Measurements from ENCODE around the gene RUFY3. TPM values are rescaled to one million over a fixed set of nuclear protein-coding genes. Genes with fewer than 3 reads are reported as not detected.

Gene RUFY3
- total RNA-seq, 1 experiment from 2014 or later = 32.9 TPM

GRCh38 chr4:70715097-70715496, 6.7 kb upstream of the RUFY3 start:
- TF ChIP-seq CEBPB (IDR thresholded peaks at IDR 0.05; ENCODE audit: low read depth) (0 out of 2 replicates have a peak, but pooled peaks have one; percentile 30), MAX (IDR thresholded peaks at IDR 0.05) (no peak), ELF1 (IDR thresholded peaks at IDR 0.05; ENCODE audit: borderline replicate concordance, low read depth) (no peak), TCF7L2 (IDR thresholded peaks at IDR 0.05; ENCODE audit: borderline replicate concordance, extremely low read depth, insufficient read depth, insufficient read length) (no peak)
- no peaks in the 10 kb centered on the region for H3K27me3 ChIP-seq (ENCODE audit: insufficient read depth, low read length)
- ChIA-PET CTCF (no interaction called here), RAD21 (ENCODE audit: low non-redundant PET in 1 of 2, low total read pairs in 2 of 2, uncharacterized antibody in 2 of 2, unreplicated experiment in 2 of 2) (no interaction called here), POLR2A (no interaction called here)
- no peaks in the 10 kb centered on the region for H3K36me3 ChIP-seq (ENCODE audit: control insufficient read depth in 1 of 2, insufficient read depth in 2 of 2, low read length in 2 of 2)
- ATAC-seq (no peak), DNase-seq (ENCODE audit: low read depth, low spot score) (no peak)
- H3K79me2 ChIP-seq (ENCODE audit: insufficient read depth, low read length) = peaks cover 38% of the 10 kb centered on the region
- intact Hi-C loops (cut with micrococcal nuclease) = no loop called here
- no peak overlapping the region for H2AFZ ChIP-seq (ENCODE audit: low read depth, low read length, poor library complexity, severe bottlenecking)
- no peaks in the 10 kb centered on the region for H3K4me1 ChIP-seq (ENCODE audit: control insufficient read depth in 1 of 2, insufficient read depth in 2 of 2, low read length in 2 of 2)
- H3K4me2 ChIP-seq (ENCODE audit: low read length) = no peak overlapping the region
- H3K9ac ChIP-seq (ENCODE audit: low read length) = no peak overlapping the region
- H3K4me3 ChIP-seq (replicated peaks in 1 of 2; ENCODE audit: low read depth in 1 of 2, low read length in 2 of 2) = no peak overlapping the region
- BruUV-seq (replicated peaks) = no TSS peak
- H3K9me3 ChIP-seq (ENCODE audit: control insufficient read depth in 1 of 2, insufficient read depth in 1 of 2, low read depth in 1 of 2, low read length in 2 of 2) = no peaks in the 10 kb centered on the region
- H4K20me1 ChIP-seq (ENCODE audit: insufficient read depth) = no peaks in the 10 kb centered on the region
- H3K9me2 ChIP-seq (ENCODE audit: insufficient read depth) = no peaks in the 10 kb centered on the region
- no peak overlapping the region for H3K27ac ChIP-seq (ENCODE audit: low read depth, low read length)

GRCh38 chr4:70718811-70719604, 2.8 kb upstream of the RUFY3 start:
- no peak overlapping the region for H3K4me2 ChIP-seq (ENCODE audit: low read length)
- no TSS peak for BruUV-seq (replicated peaks)
- no peak overlapping the region for H2AFZ ChIP-seq (ENCODE audit: low read depth, low read length, poor library complexity, severe bottlenecking)
- DNase-seq (ENCODE audit: low read depth, low spot score) = no peak
- no peak for ATAC-seq
- RAD21 ChIA-PET (ENCODE audit: low non-redundant PET in 1 of 2, low total read pairs in 2 of 2, uncharacterized antibody in 2 of 2, unreplicated experiment in 2 of 2) = no interaction called here
- CTCF ChIA-PET = interaction anchor here (0.9 to 1.6 kb wide), 3 partner anchors 14 to 291 kb away, joined by 4 to 6 read pairs (median 5); no protein-coding TSS in a partner anchor
- no peak for TF ChIP-seq ELF1 (IDR thresholded peaks at IDR 0.05; ENCODE audit: borderline replicate concordance, low read depth)
- TF ChIP-seq POLR2AphosphoS5 (IDR thresholded peaks at IDR 0.05; ENCODE audit: low read depth, low read length) = no peak
- no peak for TF ChIP-seq RAD21 (IDR thresholded peaks at IDR 0.05; ENCODE audit: low read depth)
- no peak for TF ChIP-seq TCF7L2 (IDR thresholded peaks at IDR 0.05; ENCODE audit: borderline replicate concordance, extremely low read depth, insufficient read depth, insufficient read length)
- TF ChIP-seq EZH2 (IDR thresholded peaks at IDR 0.05) = no peak
- TF ChIP-seq EZH2phosphoT487 (IDR thresholded peaks at IDR 0.05; ENCODE audit: borderline replicate concordance) = no peak
- TF ChIP-seq JUND (IDR thresholded peaks at IDR 0.05) = no peak
- no peak for TF ChIP-seq ZBTB33 (IDR thresholded peaks at IDR 0.05; ENCODE audit: extremely low read depth, insufficient replicate concordance, low read length)
- TF ChIP-seq YY1 (IDR thresholded peaks at IDR 0.05; ENCODE audit: extremely low read depth, insufficient replicate concordance, low read depth, low read length) = no peak
- TF ChIP-seq SIN3A (IDR thresholded peaks at IDR 0.05; ENCODE audit: low read depth) = no peak
- peaks cover 26% of the 10 kb centered on the region; the same call in 1 of the 2 replicates for H3K79me2 ChIP-seq (ENCODE audit: insufficient read depth, low read length)
- peaks cover 0 to 3% of the 10 kb centered on the region in 2 experiments; a peak in 1 of 4 replicates for H3K4me1 ChIP-seq (ENCODE audit: control insufficient read depth in 1 of 2, insufficient read depth in 2 of 2, low read length in 2 of 2)
- no peak overlapping the region for H3K4me3 ChIP-seq (replicated peaks in 1 of 2; ENCODE audit: low read depth in 1 of 2, low read length in 2 of 2)
- POLR2A ChIA-PET = interaction anchor here (1.0 kb wide), 1 partner anchor 11 kb away, joined by 4 read pairs; no protein-coding TSS in a partner anchor
- H3K27me3 ChIP-seq (ENCODE audit: insufficient read depth, low read length) = no peaks in the 10 kb centered on the region
- intact Hi-C loops (cut with micrococcal nuclease) = no loop called here
- H3K9ac ChIP-seq (ENCODE audit: low read length) = no peak overlapping the region
- no peaks in the 10 kb centered on the region for H3K9me3 ChIP-seq (ENCODE audit: control insufficient read depth in 1 of 2, insufficient read depth in 1 of 2, low read depth in 1 of 2, low read length in 2 of 2)
- H3K27ac ChIP-seq (ENCODE audit: low read depth, low read length) = no peak overlapping the region
- no peaks in the 10 kb centered on the region for H3K36me3 ChIP-seq (ENCODE audit: control insufficient read depth in 1 of 2, insufficient read depth in 2 of 2, low read length in 2 of 2)
- H4K20me1 ChIP-seq (ENCODE audit: insufficient read depth) = no peaks in the 10 kb centered on the region
- H3K9me2 ChIP-seq (ENCODE audit: insufficient read depth) = no peaks in the 10 kb centered on the region

Measured in HCT116 (cell line).